ENCODE results near the gene SOX30. TPM values are rescaled to one million over a fixed set of nuclear protein-coding genes. Genes with fewer than 3 reads are reported as not detected.

SOX30 gene
- total RNA-seq, 1 donor from 2014 or later = 0.52 TPM

Other genes with a start within 250 kb of the SOX30 start
- 49.8 TPM for gene NIPAL4, start 192.2 kb downstream of the SOX30 start, total RNA-seq
- gene ADAM19, start 76.7 kb downstream of the SOX30 start, total RNA-seq = 17.4 TPM
- gene C5orf52, start 19.1 kb upstream of the SOX30 start, total RNA-seq = not detected
- 12.1 TPM for gene THG1L, start 79.0 kb upstream of the SOX30 start, total RNA-seq
- gene LSM11, start 91.3 kb upstream of the SOX30 start, total RNA-seq = 3.6 TPM
- 131 TPM for gene CLINT1, start 206.7 kb upstream of the SOX30 start, total RNA-seq